Thyroid gland (tissue), 4 donors: ENCODE data around the gene FHIT. TPM values are rescaled to one million over a fixed set of nuclear protein-coding genes. Genes with fewer than 3 reads are reported as not detected.

ENCODE experiments used
- DNase-seq, 2 donors: peaks; one replicate each; pipeline ENCODE4 v3.0.0-alpha.2; 2019
- H3K27ac ChIP-seq, 3 donors: fragments of 200-600 bp; sonication (generic); 1 replicate in 2 of 3; 2 replicates in 1 of 3; pipeline ENCODE4 v1.5.1; 2016 to 2019; ENCODE audit warnings: mild to moderate bottlenecking in 1 of 3, moderate library complexity in 1 of 3
- H3K27me3 ChIP-seq: fragments of 200-600 bp; sonication (generic); one replicate; pipeline ENCODE4 v1.5.1; 2019
- H3K36me3 ChIP-seq, 2 donors: fragments of 200-600 bp; sonication (generic); one replicate each; pipeline ENCODE4 v1.5.1; 2016 to 2019
- H3K4me1 ChIP-seq, 2 donors: fragments of 200-600 bp; sonication (generic); one replicate each; pipeline ENCODE4 v1.5.1; 2017 to 2019
- H3K4me3 ChIP-seq, 3 donors: fragments of 200-600 bp; sonication (generic); replicated peaks in 1 of 3; 1 replicate in 2 of 3; 2 replicates in 1 of 3; pipeline ENCODE4 v1.5.1; 2016; ENCODE audit warnings: mild to moderate bottlenecking in 1 of 3
- H3K9me3 ChIP-seq: fragments of 200-600 bp; sonication (generic); one replicate; pipeline ENCODE4 v1.5.1; 2017
- POLR2A ChIP-seq, 2 donors: fragments of 450-650 bp; IDR thresholded peaks; one replicate each; pipeline ENCODE4 v1.6.1; 2017; ENCODE audit warnings: antibody characterized with exemption in 2 of 2, mild to moderate bottlenecking in 2 of 2, moderate library complexity in 1 of 2
- WGBS, 2 donors: methylation state at CpG; one replicate each; pipeline ENCODE4 v1.1.5; 2017; 5-methylcytosine and 5-hydroxymethylcytosine counted together
- intact Hi-C: fragments of 100-400 bp; cut with DNase I; formaldehyde crosslinking; loops from one replicate; pipeline ENCODE4 v1.15.1; 2023
- total RNA-seq, 4 donors: library from RNA; depleted of rRNA; stranded (reverse); fragments of >200 nt; gene quantifications; one replicate each; pipeline ENCODE4 v1.2.3, GENCODE V29; 2016
- TF ChIP-seq, protein P1 (sequence below), 6 experiments: fragments of 200-600 bp in 3 of 6; fragments of 450-650 bp in 3 of 6; sonication (generic) in 3 of 6; IDR thresholded peaks; one replicate each; pipeline ENCODE4 v1.5.1; 2016 to 2019; ENCODE audit warnings: antibody characterized with exemption in 6 of 6, mild to moderate bottlenecking in 2 of 6, inconsistent platforms in 1 of 6, moderate library complexity in 1 of 6

The FHIT gene
- total RNA-seq, 4 donors from 2014 or later, result 12.2 to 18.9 (median 16.2) TPM

DNA sequence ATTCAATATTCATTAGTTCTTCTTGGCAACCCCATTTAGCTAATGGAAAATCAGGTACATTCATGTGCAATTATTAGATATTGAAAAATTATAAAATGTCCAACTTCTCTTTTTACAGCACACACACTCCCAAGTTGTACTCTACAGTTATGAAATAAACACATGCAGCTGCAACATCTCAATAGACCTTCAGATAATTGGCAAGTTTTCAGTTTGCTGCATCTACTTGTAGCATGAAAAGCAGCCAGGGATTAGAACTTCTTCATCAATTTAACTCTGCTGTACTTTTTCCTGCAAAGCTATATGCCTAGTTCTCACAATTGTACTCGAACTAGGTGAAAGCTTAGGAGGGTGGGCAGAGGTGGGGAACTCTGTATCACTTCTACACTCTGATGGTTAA is 46.6 kb upstream of the FHIT start:
- no peak for TF ChIP-seq POLR2A (IDR thresholded peaks at IDR 0.05)
- TF ChIP-seq, protein P1, sequence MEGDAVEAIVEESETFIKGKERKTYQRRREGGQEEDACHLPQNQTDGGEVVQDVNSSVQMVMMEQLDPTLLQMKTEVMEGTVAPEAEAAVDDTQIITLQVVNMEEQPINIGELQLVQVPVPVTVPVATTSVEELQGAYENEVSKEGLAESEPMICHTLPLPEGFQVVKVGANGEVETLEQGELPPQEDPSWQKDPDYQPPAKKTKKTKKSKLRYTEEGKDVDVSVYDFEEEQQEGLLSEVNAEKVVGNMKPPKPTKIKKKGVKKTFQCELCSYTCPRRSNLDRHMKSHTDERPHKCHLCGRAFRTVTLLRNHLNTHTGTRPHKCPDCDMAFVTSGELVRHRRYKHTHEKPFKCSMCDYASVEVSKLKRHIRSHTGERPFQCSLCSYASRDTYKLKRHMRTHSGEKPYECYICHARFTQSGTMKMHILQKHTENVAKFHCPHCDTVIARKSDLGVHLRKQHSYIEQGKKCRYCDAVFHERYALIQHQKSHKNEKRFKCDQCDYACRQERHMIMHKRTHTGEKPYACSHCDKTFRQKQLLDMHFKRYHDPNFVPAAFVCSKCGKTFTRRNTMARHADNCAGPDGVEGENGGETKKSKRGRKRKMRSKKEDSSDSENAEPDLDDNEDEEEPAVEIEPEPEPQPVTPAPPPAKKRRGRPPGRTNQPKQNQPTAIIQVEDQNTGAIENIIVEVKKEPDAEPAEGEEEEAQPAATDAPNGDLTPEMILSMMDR (IDR thresholded peaks at IDR 0.05), result no peak
- H3K36me3 ChIP-seq, result no peaks in the 10 kb centered on the region
- intact Hi-C loops, result no loop called here
- H3K27me3 ChIP-seq, result no peaks in the 10 kb centered on the region
- H3K4me1 ChIP-seq, result no peaks in the 10 kb centered on the region
- H3K9me3 ChIP-seq, result no peaks in the 10 kb centered on the region
- H3K27ac ChIP-seq, result no peak overlapping the region
- no peak for DNase-seq
- no peak overlapping the region for H3K4me3 ChIP-seq
- WGBS, 2 donors, result 59 to 78% methylated on average over 1 of the region's 1 CpG

DNA sequence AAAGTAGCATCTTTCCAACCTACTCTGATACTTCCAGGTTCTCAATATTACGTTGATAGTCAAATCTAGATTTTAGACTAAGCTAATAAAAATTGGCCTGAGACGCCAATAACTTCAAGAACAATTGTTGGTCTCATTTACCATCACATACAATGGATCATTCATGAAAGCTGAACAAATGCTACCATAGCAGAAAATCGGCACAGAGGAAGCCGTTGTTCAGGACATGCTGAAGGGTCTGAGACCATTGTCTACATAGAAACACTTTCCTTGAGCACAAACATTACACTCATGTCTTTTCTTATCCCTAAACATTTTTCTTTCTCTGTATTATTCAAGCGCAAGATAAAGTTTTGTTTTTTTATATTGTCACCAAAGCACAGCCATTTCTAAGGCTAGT is 37.2 kb upstream of the FHIT start:
- no peak for DNase-seq
- intact Hi-C loops, result no loop called here
- 84 to 91% methylated on average over 5 of the region's 5 CpGs for WGBS, 2 donors

DNA sequence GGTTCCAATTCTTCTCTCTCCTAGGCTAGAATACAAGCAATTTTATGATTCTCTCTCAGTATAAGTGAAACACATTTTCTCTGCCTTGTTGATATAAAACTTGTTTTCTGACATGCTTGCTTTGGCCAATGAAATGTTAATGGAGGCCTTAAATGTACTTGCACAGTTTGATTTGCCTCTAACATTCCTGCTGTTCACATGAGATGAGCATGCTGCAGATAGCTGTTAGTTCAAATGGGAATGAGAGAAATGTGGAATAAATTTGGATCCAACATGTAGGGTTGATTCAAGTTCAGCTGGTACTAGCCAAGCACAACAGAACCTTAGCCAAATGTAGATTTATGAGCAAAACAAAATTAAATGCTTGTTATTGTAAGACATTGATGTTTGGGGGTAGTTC is 32.6 kb upstream of the FHIT start:
- intact Hi-C loops, result no loop called here
- H3K9me3 ChIP-seq, result no peaks in the 10 kb centered on the region

More for the DNA sequence above, 37.2 kb upstream of the FHIT start:
- no peaks in the 10 kb centered on the region for H3K27me3 ChIP-seq
- no peaks in the 10 kb centered on the region for H3K9me3 ChIP-seq
- H3K27ac ChIP-seq, result no peak overlapping the region
- no peaks in the 10 kb centered on the region for H3K4me1 ChIP-seq
- H3K4me3 ChIP-seq, result no peak overlapping the region
- H3K36me3 ChIP-seq, result no peaks in the 10 kb centered on the region
- TF ChIP-seq POLR2A (IDR thresholded peaks at IDR 0.05), result no peak
- TF ChIP-seq, protein P1 (IDR thresholded peaks at IDR 0.05), result no peak

DNA sequence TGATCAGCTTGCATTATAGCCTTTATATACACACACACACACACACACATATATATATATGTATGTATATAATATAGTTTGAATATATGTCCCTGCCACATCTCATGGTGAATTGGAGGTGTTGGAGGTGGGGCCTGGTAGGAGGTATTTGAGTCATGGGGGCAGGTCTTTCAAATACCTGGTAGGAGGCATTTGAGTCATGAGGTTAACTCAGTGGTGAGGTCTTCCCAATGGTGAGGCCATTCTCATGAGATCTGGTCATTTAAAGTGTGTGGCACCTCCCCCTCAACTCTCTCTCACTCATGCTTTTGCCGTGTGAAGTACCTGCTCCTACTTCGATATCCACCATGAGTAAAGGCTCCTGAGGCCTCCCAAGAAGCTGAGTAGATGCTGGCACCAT is 27.5 kb upstream of the FHIT start:
- H3K27ac ChIP-seq, result no peak overlapping the region
- H3K4me1 ChIP-seq, result no peaks in the 10 kb centered on the region
- TF ChIP-seq, protein P1 (IDR thresholded peaks at IDR 0.05), result no peak
- no peak for TF ChIP-seq POLR2A (IDR thresholded peaks at IDR 0.05)
- H3K4me3 ChIP-seq, result no peak overlapping the region
- H3K36me3 ChIP-seq, result no peaks in the 10 kb centered on the region
- intact Hi-C loops, result no loop called here
- H3K9me3 ChIP-seq, result no peaks in the 10 kb centered on the region
- no peaks in the 10 kb centered on the region for H3K27me3 ChIP-seq
- 82 to 94% methylated on average over 2 of the region's 2 CpGs for WGBS, 2 donors
- no peak for DNase-seq

More for the DNA sequence above, 32.6 kb upstream of the FHIT start:
- Histone ChIP-seq H3K4me3 (no peak overlapping the region), H3K36me3 (no peaks in the 10 kb centered on the region), H3K27me3 (no peaks in the 10 kb centered on the region), H3K27ac (no peak overlapping the region), H3K4me1 (no peaks in the 10 kb centered on the region)
- DNase-seq, result no peak
- TF ChIP-seq, protein P1 (IDR thresholded peaks at IDR 0.05), result no peak
- no peak for TF ChIP-seq POLR2A (IDR thresholded peaks at IDR 0.05)

DNA sequence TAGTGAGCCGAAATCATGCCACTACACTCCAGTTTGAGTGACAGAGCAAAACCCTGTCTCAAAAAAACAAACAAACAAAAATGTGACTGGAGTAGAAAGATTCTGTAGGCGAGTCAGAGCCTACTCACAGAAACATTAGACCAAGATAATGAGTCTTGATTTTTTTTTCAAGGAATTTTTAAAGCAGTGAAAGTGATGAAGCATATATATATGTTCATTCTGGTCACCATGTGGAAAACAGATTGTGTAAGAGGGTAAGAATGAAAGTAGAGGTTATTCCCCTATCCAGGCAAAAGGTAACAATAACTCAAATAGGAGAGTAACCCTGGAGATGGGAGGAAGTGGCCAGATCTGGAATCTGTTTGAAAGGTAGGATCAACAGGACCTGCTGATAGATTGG is 26.2 kb upstream of the FHIT start:
- no peaks in the 10 kb centered on the region for H3K4me1 ChIP-seq
- no peaks in the 10 kb centered on the region for H3K36me3 ChIP-seq
- intact Hi-C loops, result no loop called here
- whole genome bisulfite sequencing, 2 donors, result 69 to 88% methylated on average over 2 of the region's 2 CpGs
- no peak overlapping the region for H3K27ac ChIP-seq
- H3K4me3 ChIP-seq, result no peak overlapping the region
- DNase-seq, result no peak
- TF ChIP-seq, protein P1 (IDR thresholded peaks at IDR 0.05), result no peak
- no peak for TF ChIP-seq POLR2A (IDR thresholded peaks at IDR 0.05)
- no peaks in the 10 kb centered on the region for H3K27me3 ChIP-seq
- no peaks in the 10 kb centered on the region for H3K9me3 ChIP-seq
